OCI-LY3 (cell line): ENCODE results near the gene SHBG.

Experiments used
- CTCF ChIP-seq: fragments of 200-600, 300-600 bp; sonication (generic); IDR thresholded peaks from 2 replicates; pipeline ENCODE4 v1.5.1; 2014; ENCODE audit warnings: antibody characterized with exemption, low read length, low read depth
- EZH2phosphoT487 ChIP-seq: fragments of 200-600 bp; shearing (Covaris generic); IDR thresholded peaks from 2 replicates; pipeline ENCODE4 v1.6.1; 2018; ENCODE audit warnings: antibody characterized with exemption, mixed run types, low read depth

- no peak for TF ChIP-seq CTCF
- no peak for TF ChIP-seq EZH2phosphoT487
These were observed 19.3 kb upstream of the SHBG start for GRCh38 chr17:7610641-7611040.
